HepG2 (cell line): ENCODE data around the gene DDOST.

Source experiments
- ATF5 ChIP-seq: sonication (generic); formaldehyde crosslinking; IDR thresholded peaks from 2 replicates; pipeline ENCODE4 v1.4.0; 2020; ENCODE audit warnings: mild to moderate bottlenecking, low read depth, missing genetic modification reagents
- FOXA1 ChIP-seq, 2 experiments: fragments of 450-650 bp in 1 of 2; sonication (generic) in 1 of 2; formaldehyde crosslinking in 1 of 2; IDR thresholded peaks; 2 replicates each; pipeline versions ENCODE4 v1.4.0 to v1.6.1; 2016 to 2020; ENCODE audit warnings: missing genetic modification reagents in 1 of 2
- FOXK1 ChIP-seq: sonication (generic); formaldehyde crosslinking; IDR thresholded peaks from 2 replicates; pipeline ENCODE4 v1.4.0; 2020; ENCODE audit warnings: low read depth, missing genetic modification reagents, borderline replicate concordance
- FOXP4 ChIP-seq: sonication (generic); formaldehyde crosslinking; IDR thresholded peaks from 2 replicates; pipeline ENCODE4 v1.4.0; 2020; ENCODE audit warnings: missing genetic modification reagents
- GABPA ChIP-seq, 2 experiments: IDR thresholded peaks; 2 replicates each; pipeline ENCODE4 v1.6.1; 2011 to 2016; ENCODE audit warnings: low read depth in 2 of 2, low read length in 1 of 2, missing biosample characterization in 1 of 2, missing genetic modification characterization in 1 of 2
- MIER3 ChIP-seq: IDR thresholded peaks from 2 replicates; pipeline ENCODE4 v1.6.1; 2016; ENCODE audit warnings: missing compliant biosample characterization, borderline replicate concordance
- PCBP2 ChIP-seq: fragments of 200-400 bp; formaldehyde crosslinking; optimal IDR thresholded peaks from 2 replicates; pipeline ENCODE3; 2018; ENCODE audit warnings: low read length, low read depth; ENCODE audit not compliant: poor library complexity, severe bottlenecking
- RBM22 ChIP-seq: fragments of 200-400 bp; formaldehyde crosslinking; optimal IDR thresholded peaks from 2 replicates; pipeline ENCODE3; 2017; ENCODE audit warnings: mild to moderate bottlenecking, low read length, moderate library complexity
- REST ChIP-seq, 2 experiments: IDR thresholded peaks; 2 replicates each; pipeline ENCODE4 v1.6.1; 2011 to 2012; ENCODE audit warnings: low read length in 2 of 2, borderline replicate concordance in 1 of 2, low read depth in 1 of 2, mild to moderate bottlenecking in 1 of 2, moderate library complexity in 1 of 2
- SNAI1 ChIP-seq: sonication (generic); formaldehyde crosslinking; IDR thresholded peaks from 2 replicates; pipeline ENCODE4 v1.5.0; 2020; ENCODE audit warnings: mild to moderate bottlenecking, missing genetic modification reagents, borderline replicate concordance
- TAF1 ChIP-seq: sonication (generic); formaldehyde crosslinking; IDR thresholded peaks from 2 replicates; pipeline ENCODE4 v1.4.0; 2020; ENCODE audit warnings: missing genetic modification reagents
- ZNF18 ChIP-seq: sonication (generic); formaldehyde crosslinking; IDR thresholded peaks from 2 replicates; pipeline ENCODE4 v1.8.0; 2022; ENCODE audit warnings: mild to moderate bottlenecking, missing genetic modification reagents; ENCODE audit not compliant: insufficient replicate concordance
- ZNF274 ChIP-seq: sonication (generic); formaldehyde crosslinking; IDR thresholded peaks from 2 replicates; pipeline ENCODE4 v1.5.1; 2020; ENCODE audit warnings: mild to moderate bottlenecking, missing genetic modification reagents
- ZNF276 ChIP-seq: sonication (generic); formaldehyde crosslinking; IDR thresholded peaks from 2 replicates; pipeline ENCODE4 v1.4.0; 2020; ENCODE audit warnings: mild to moderate bottlenecking, low read depth, missing genetic modification reagents

GRCh38 chr1:20709868-20710267 lies 48.7 kb upstream of the DDOST start:
- TF ChIP-seq MIER3 (CRISPR knock-in tag) (no peak), SNAI1 (CRISPR knock-in tag) (no peak), GABPA (IDR thresholded peaks at IDR 0.05; ENCODE audit: low read depth, low read length) (no peak), GABPA (CRISPR knock-in tag; IDR thresholded peaks at IDR 0.05; ENCODE audit: low read depth) (no peak), FOXK1 (CRISPR knock-in tag) (no peak), REST (IDR thresholded peaks at IDR 0.05; ENCODE audit: borderline replicate concordance in 1 of 2, low read depth in 1 of 2, low read length in 2 of 2) (no peak), RBM22 (no peak), ZNF274 (no peak), ZNF18 (CRISPR knock-in tag) (no peak), TAF1 (CRISPR knock-in tag) (no peak), FOXA1 (IDR thresholded peaks at IDR 0.05) (no peak), FOXA1 (CRISPR knock-in tag; IDR thresholded peaks at IDR 0.05) (no peak), ATF5 (CRISPR knock-in tag) (no peak), ZNF276 (CRISPR knock-in tag) (no peak), FOXP4 (CRISPR knock-in tag) (no peak), PCBP2 (no peak)
